Neural cell (in vitro differentiated cells): ENCODE results near the gene ARMC9. TPM values are rescaled to one million over a fixed set of nuclear protein-coding genes. Genes with fewer than 3 reads are reported as not detected.

ENCODE experiments used
- H2AFZ ChIP-seq: fragments of 200-600, 300-800 bp; sonication (generic), shearing (Covaris generic); 2 replicates; pipeline ENCODE4 v1.6.0; 2014; ENCODE audit warnings: low read depth, mild to moderate bottlenecking, antibody characterized with exemption, low read length, moderate library complexity
- H3F3A ChIP-seq: fragments of 200-600 bp; shearing (Covaris generic); 2 replicates; pipeline ENCODE4 v1.6.1; 2016; ENCODE audit warnings: mild to moderate bottlenecking, moderate library complexity, mixed read lengths, antibody characterized with exemption, low read length; ENCODE audit not compliant: insufficient read depth, poor library complexity, severe bottlenecking
- H3K27ac ChIP-seq: fragments of 200-600, 300-800 bp; sonication (generic), shearing (Covaris generic); 2 replicates; pipeline ENCODE4 v1.5.1; 2014; ENCODE audit warnings: mild to moderate bottlenecking, low read length, moderate library complexity
- H3K27me3 ChIP-seq: fragments of 300-800, 200-600 bp; sonication (generic), shearing (Covaris generic); 2 replicates; pipeline ENCODE4 v1.6.0; 2014; ENCODE audit warnings: mild to moderate bottlenecking, low read depth, low read length, moderate library complexity; ENCODE audit not compliant: insufficient read depth
- H3K36me3 ChIP-seq: fragments of 300-800, 200-600 bp; sonication (generic), shearing (Covaris generic); 2 replicates; pipeline ENCODE4 v1.5.1; 2014; ENCODE audit warnings: mild to moderate bottlenecking, antibody characterized with exemption, low read length, moderate library complexity; ENCODE audit not compliant: insufficient read depth
- H3K4me2 ChIP-seq: fragments of 300-800, 200-600 bp; sonication (generic), shearing (Covaris generic); 2 replicates; pipeline ENCODE4 v1.6.0; 2014; ENCODE audit warnings: mild to moderate bottlenecking, low read length
- H3K4me3 ChIP-seq: fragments of 300-800, 200-600 bp; sonication (generic), shearing (Covaris generic); 2 replicates; pipeline ENCODE4 v1.5.1; 2014; ENCODE audit warnings: mild to moderate bottlenecking, low read length, moderate library complexity
- H3K79me2 ChIP-seq: fragments of 200-600 bp; shearing (Covaris generic); replicated peaks from 2 replicates; pipeline ENCODE4 v1.6.0; 2014; ENCODE audit warnings: mild to moderate bottlenecking, low read length, moderate library complexity; ENCODE audit not compliant: insufficient read depth
- H3K9ac ChIP-seq: fragments of 300-800, 200-600 bp; sonication (generic), shearing (Covaris generic); 2 replicates; pipeline ENCODE4 v1.6.1; 2016; ENCODE audit warnings: mild to moderate bottlenecking, low read length, mixed read lengths
- H3K9me2 ChIP-seq: fragments of 200-600 bp; shearing (Covaris generic); 2 replicates; pipeline ENCODE4 v1.6.1; 2016; ENCODE audit warnings: mild to moderate bottlenecking, low read length, mixed read lengths; ENCODE audit not compliant: insufficient read depth
- H3K9me3 ChIP-seq: fragments of 200-600, 300-800 bp; sonication (generic), shearing (Covaris generic); 2 replicates; pipeline ENCODE4 v1.6.1; 2016; ENCODE audit warnings: mild to moderate bottlenecking, mixed run types, low read length, moderate library complexity, mixed read lengths
- H4K20me1 ChIP-seq: fragments of 200-600 bp; shearing (Covaris generic); 2 replicates; pipeline ENCODE4 v1.6.1; 2016; ENCODE audit warnings: mild to moderate bottlenecking, mixed run types; ENCODE audit not compliant: insufficient read depth
- CTCF ChIP-seq: fragments of 450-650 bp; IDR thresholded peaks from 2 replicates; pipeline ENCODE4 v1.5.1; 2014; ENCODE audit warnings: antibody characterized with exemption, mild to moderate bottlenecking, moderate library complexity; ENCODE audit not compliant: poor library complexity, severe bottlenecking
- EP300 ChIP-seq: fragments of 450-650 bp; conservative IDR thresholded peaks from 2 replicates; pipeline ENCODE4 v1.6.1; 2014; ENCODE audit warnings: antibody characterized with exemption, mild to moderate bottlenecking, moderate library complexity; ENCODE audit not compliant: poor library complexity, severe bottlenecking
- EZH2 ChIP-seq: fragments of 200-600, 300-800 bp; shearing (Covaris generic), sonication (generic); IDR thresholded peaks from 2 replicates; pipeline ENCODE4 v1.6.1; 2014; ENCODE audit warnings: antibody characterized with exemption, low read length, borderline replicate concordance, mild to moderate bottlenecking; ENCODE audit not compliant: insufficient read depth, poor library complexity, severe bottlenecking
- MXI1 ChIP-seq: fragments of 450-650 bp; conservative IDR thresholded peaks from 2 replicates; pipeline ENCODE4 v1.6.1; 2014; ENCODE audit warnings: antibody characterized with exemption, mild to moderate bottlenecking; ENCODE audit not compliant: poor library complexity, severe bottlenecking
- POLR2AphosphoS5 ChIP-seq: IDR thresholded peaks from 2 replicates; pipeline ENCODE4 v1.6.1; 2012
- RAD21 ChIP-seq: fragments of 450-650 bp; conservative IDR thresholded peaks from 2 replicates; pipeline ENCODE4 v1.6.1; 2014; ENCODE audit warnings: antibody characterized with exemption, mild to moderate bottlenecking, moderate library complexity
- REST ChIP-seq: IDR thresholded peaks from 2 replicates; pipeline ENCODE4 v1.6.1; 2012; ENCODE audit warnings: borderline replicate concordance
- SMC3 ChIP-seq: fragments of 450-650 bp; conservative IDR thresholded peaks from 2 replicates; pipeline ENCODE4 v1.6.1; 2014; ENCODE audit warnings: antibody characterized with exemption, mild to moderate bottlenecking, moderate library complexity; ENCODE audit not compliant: poor library complexity
- TAF1 ChIP-seq: IDR thresholded peaks from 2 replicates; pipeline ENCODE4 v1.6.1; 2012; ENCODE audit warnings: low read depth
- polyA plus RNA-seq: library from polyadenylated mRNA; depleted of rRNA; stranded (reverse); fragments of >200 nt; gene quantifications from 2 replicates; pipeline ENCODE4 v1.2.3, GENCODE V29; 2014

The ARMC9 gene
- polyA plus RNA-seq, 1 donor from 2014 or later: 13.9 TPM

- H3K27ac ChIP-seq: no peak overlapping the region
- no peaks in the 10 kb centered on the region for H3K79me2 ChIP-seq
- no peaks in the 10 kb centered on the region for H3K9me2 ChIP-seq
- no peaks in the 10 kb centered on the region for H3K36me3 ChIP-seq
- peaks cover 26% of the 10 kb centered on the region for H3K27me3 ChIP-seq
- H3K4me3 ChIP-seq: no peak overlapping the region
- no peaks in the 10 kb centered on the region for H3F3A ChIP-seq
- no peak overlapping the region for H3K9ac ChIP-seq
- TF ChIP-seq MXI1: no peak
- no peak overlapping the region for H3K4me2 ChIP-seq
- H4K20me1 ChIP-seq: no peaks in the 10 kb centered on the region
- H3K9me3 ChIP-seq: no peaks in the 10 kb centered on the region
- H2AFZ ChIP-seq: no peak overlapping the region
Measured at GRCh38 chr2:231391981-231392380, 193.6 kb downstream of the ARMC9 start.

- Histone ChIP-seq H3K9me2 (no peaks in the 10 kb centered on the region), H3K9me3 (no peaks in the 10 kb centered on the region), H3K79me2 (no peaks in the 10 kb centered on the region), H4K20me1 (no peaks in the 10 kb centered on the region), H3K4me3 (no peak overlapping the region), H3F3A (no peaks in the 10 kb centered on the region), H3K27ac (no peak overlapping the region), H3K27me3 (peaks cover 30% of the 10 kb centered on the region), H3K4me2 (no peak overlapping the region), H2AFZ (no peak overlapping the region), H3K9ac (no peak overlapping the region), H3K36me3 (no peaks in the 10 kb centered on the region)
- no peak for TF ChIP-seq SMC3
- no peak for TF ChIP-seq MXI1
- no peak for TF ChIP-seq POLR2AphosphoS5
- TF ChIP-seq EZH2: no peak
- no peak for TF ChIP-seq TAF1
- TF ChIP-seq EP300: no peak
- no peak for TF ChIP-seq REST
- TF ChIP-seq RAD21: no peak
- no peak for TF ChIP-seq CTCF
Measured at GRCh38 chr2:231392431-231393148, 194.2 kb downstream of the ARMC9 start.
